ENCODE results near the gene GPC6.
A peak's percentile ranks its signal among the peaks of the same experiment; 100 is the strongest.

GPC6 gene

DNA sequence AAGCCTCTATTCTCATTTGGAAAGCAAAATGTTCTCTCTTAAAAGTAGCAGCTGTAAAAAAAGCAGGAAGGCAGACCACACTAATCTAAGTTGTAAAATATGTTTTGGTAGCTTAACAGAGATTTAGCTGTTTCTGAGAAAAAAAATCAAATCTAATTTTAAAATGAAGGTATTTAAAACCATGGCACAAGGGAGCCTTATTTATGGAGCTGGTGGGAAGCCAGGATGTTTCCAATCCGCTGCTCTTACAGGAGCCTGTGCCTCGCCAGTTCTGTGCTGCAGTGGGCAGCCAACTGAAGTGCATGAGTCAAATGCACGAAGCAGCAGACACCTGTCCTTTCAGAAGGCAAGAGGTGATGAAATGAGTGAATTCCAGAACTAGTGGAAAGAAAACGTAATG is 28.2 kb downstream of the GPC6 start:
- H3K4me3 Mint-ChIP-seq: no peak overlapping the region
- no peaks in the 10 kb centered on the region for H3K9me3 Mint-ChIP-seq
- peaks cover 23% of the 10 kb centered on the region for H3K36me3 Mint-ChIP-seq (ENCODE audit: low read depth)
- no peaks in the 10 kb centered on the region for H3K27me3 Mint-ChIP-seq (ENCODE audit: low read depth, poor library complexity)
- H3K27ac Mint-ChIP-seq: no peak overlapping the region
- peaks cover 6% of the 10 kb centered on the region for H3K4me1 Mint-ChIP-seq
- no peak for DNase-seq
- TF ChIP-seq, protein P1, sequence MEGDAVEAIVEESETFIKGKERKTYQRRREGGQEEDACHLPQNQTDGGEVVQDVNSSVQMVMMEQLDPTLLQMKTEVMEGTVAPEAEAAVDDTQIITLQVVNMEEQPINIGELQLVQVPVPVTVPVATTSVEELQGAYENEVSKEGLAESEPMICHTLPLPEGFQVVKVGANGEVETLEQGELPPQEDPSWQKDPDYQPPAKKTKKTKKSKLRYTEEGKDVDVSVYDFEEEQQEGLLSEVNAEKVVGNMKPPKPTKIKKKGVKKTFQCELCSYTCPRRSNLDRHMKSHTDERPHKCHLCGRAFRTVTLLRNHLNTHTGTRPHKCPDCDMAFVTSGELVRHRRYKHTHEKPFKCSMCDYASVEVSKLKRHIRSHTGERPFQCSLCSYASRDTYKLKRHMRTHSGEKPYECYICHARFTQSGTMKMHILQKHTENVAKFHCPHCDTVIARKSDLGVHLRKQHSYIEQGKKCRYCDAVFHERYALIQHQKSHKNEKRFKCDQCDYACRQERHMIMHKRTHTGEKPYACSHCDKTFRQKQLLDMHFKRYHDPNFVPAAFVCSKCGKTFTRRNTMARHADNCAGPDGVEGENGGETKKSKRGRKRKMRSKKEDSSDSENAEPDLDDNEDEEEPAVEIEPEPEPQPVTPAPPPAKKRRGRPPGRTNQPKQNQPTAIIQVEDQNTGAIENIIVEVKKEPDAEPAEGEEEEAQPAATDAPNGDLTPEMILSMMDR (IDR thresholded peaks at IDR 0.05): no peak

DNA sequence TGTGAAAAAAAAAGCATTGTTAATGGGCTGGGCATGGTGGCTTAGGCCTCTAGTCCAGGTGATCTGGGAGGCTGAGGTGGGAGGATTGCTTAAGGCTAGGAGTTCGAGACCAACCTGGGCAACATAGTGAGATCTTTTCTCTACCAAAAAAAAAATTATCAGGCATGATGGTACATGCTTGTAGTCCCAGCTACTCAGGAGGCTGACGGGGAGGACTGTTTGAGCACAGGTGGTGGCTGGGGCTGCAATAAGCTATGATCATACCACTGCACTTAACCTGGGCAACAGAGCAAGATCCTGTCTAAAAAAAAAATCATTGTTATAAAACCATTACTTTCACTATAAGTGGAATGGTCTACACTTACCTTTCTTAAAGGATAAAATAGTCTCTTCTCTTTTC is 30.4 kb downstream of the GPC6 start:
- TF ChIP-seq, protein P1 (IDR thresholded peaks at IDR 0.05): no peak
- Mint-ChIP-seq H3K4me3 (no peak overlapping the region), H3K9me3 (no peaks in the 10 kb centered on the region), H3K27ac (no peak overlapping the region), H3K4me1 (peaks cover 5% of the 10 kb centered on the region), H3K27me3 (ENCODE audit: low read depth, poor library complexity) (peaks cover 1% of the 10 kb centered on the region), H3K36me3 (ENCODE audit: low read depth) (peaks cover 10% of the 10 kb centered on the region)
- DNase-seq: no peak

DNA sequence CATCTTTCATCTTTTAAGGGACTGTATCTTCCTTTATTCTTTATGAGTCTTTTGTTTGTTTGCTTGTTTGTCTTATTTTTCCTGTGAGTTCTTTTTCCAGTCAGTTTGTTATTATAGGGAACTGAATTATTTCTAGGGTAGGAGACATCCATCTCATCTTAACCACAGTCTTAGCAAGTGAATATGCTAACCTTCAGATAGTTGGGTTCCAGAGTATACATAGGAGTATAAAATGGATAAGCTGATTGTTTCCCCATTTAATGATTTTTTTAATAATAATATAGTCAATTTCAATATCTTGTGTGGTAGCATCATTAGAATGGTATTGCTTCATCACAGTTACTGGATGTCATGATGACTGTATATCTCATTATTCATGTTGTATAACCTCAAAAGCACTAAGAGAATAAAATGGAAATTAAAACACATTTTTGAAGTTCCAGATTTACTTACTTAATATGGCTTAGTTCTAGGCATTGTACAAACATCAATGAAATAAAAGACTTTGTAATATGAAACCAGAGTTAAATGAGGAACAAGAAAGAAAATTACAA is 33.0 kb downstream of the GPC6 start:
- peaks cover 13% of the 10 kb centered on the region for H3K4me1 Mint-ChIP-seq
- H3K27ac Mint-ChIP-seq: no peak overlapping the region
- no peak overlapping the region for H3K4me3 Mint-ChIP-seq

GRCh38 chr13:93260591-93260990 is 34.0 kb downstream of the GPC6 start:
- peaks cover 13% of the 10 kb centered on the region for H3K4me1 Mint-ChIP-seq
- no peak for DNase-seq

More for the DNA sequence above, 33.0 kb downstream of the GPC6 start:
- Mint-ChIP-seq H3K9me3 (no peaks in the 10 kb centered on the region), H3K36me3 (ENCODE audit: low read depth) (peaks cover 4% of the 10 kb centered on the region), H3K27me3 (ENCODE audit: low read depth, poor library complexity) (peaks cover 3% of the 10 kb centered on the region)
- TF ChIP-seq, protein P1 (IDR thresholded peaks at IDR 0.05): no peak
- DNase-seq: no peak

GRCh38 chr13:93262729-93263345 is 36.2 kb downstream of the GPC6 start:
- H3K4me3 Mint-ChIP-seq: no peak overlapping the region
- no peaks in the 10 kb centered on the region for H3K36me3 Mint-ChIP-seq (ENCODE audit: low read depth)
- DNase-seq: no peak
- peaks cover 13% of the 10 kb centered on the region for H3K4me1 Mint-ChIP-seq
- no peaks in the 10 kb centered on the region for H3K9me3 Mint-ChIP-seq
- peaks cover 3% of the 10 kb centered on the region for H3K27me3 Mint-ChIP-seq (ENCODE audit: low read depth, poor library complexity)
- peak overlapping the region; percentile 2 for H3K27ac Mint-ChIP-seq
- TF ChIP-seq, protein P1 (IDR thresholded peaks at IDR 0.05): no peak

More at GRCh38 chr13:93260591-93260990, 34.0 kb downstream of the GPC6 start:
- H3K27me3 Mint-ChIP-seq (ENCODE audit: low read depth, poor library complexity): peaks cover 3% of the 10 kb centered on the region
- H3K27ac Mint-ChIP-seq: no peak overlapping the region
- H3K36me3 Mint-ChIP-seq (ENCODE audit: low read depth): peaks cover 4% of the 10 kb centered on the region
- H3K9me3 Mint-ChIP-seq: no peaks in the 10 kb centered on the region
- TF ChIP-seq, protein P1 (IDR thresholded peaks at IDR 0.05): no peak
- H3K4me3 Mint-ChIP-seq: no peak overlapping the region

GRCh38 chr13:93264876-93265275 is 38.3 kb downstream of the GPC6 start:
- Mint-ChIP-seq H3K4me3 (no peak overlapping the region), H3K4me1 (peaks cover 21% of the 10 kb centered on the region), H3K27me3 (ENCODE audit: low read depth, poor library complexity) (peaks cover 3% of the 10 kb centered on the region), H3K27ac (no peak overlapping the region), H3K36me3 (ENCODE audit: low read depth) (no peaks in the 10 kb centered on the region), H3K9me3 (no peaks in the 10 kb centered on the region)
- TF ChIP-seq, protein P1 (IDR thresholded peaks at IDR 0.05): no peak
- DNase-seq: no peak

Data from nephron progenitor cell (in vitro differentiated cells).